Progenitor cell of endocrine pancreas (in vitro differentiated cells): Measurements from ENCODE around the gene RAB5B. TPM values are rescaled to one million over a fixed set of nuclear protein-coding genes. Genes with fewer than 3 reads are reported as not detected.
"Not testable (repeated sequence)": the region's sequence is repeated elsewhere in the genome, so short reads cannot be mapped to it uniquely, and the experiment has no call there.

Source experiments
- DNase-seq: peaks from one replicate; pipeline ENCODE4 v3.0.0; 2021; ENCODE audit warnings: low spot score; ENCODE audit not compliant: unreplicated experiment
- H3K27ac Mint-ChIP-seq: 2 replicates; pipeline ENCODE4 v1.8.0; 2021; ENCODE audit warnings: mild to moderate bottlenecking, moderate library complexity, mixed read lengths
- H3K27me3 Mint-ChIP-seq: 2 replicates; pipeline ENCODE4 v1.8.0; 2021; ENCODE audit warnings: mixed read lengths
- H3K36me3 Mint-ChIP-seq: 2 replicates; pipeline ENCODE4 v1.8.0; 2022; ENCODE audit warnings: mixed read lengths; ENCODE audit not compliant: insufficient read depth
- H3K4me1 Mint-ChIP-seq: 2 replicates; pipeline ENCODE4 v1.8.0; 2021; ENCODE audit warnings: low read depth, mixed read lengths
- H3K4me3 Mint-ChIP-seq: 2 replicates; pipeline ENCODE4 v1.8.0; 2021; ENCODE audit warnings: low read depth, mild to moderate bottlenecking, moderate library complexity, mixed read lengths
- H3K9me3 Mint-ChIP-seq: 2 replicates; pipeline ENCODE4 v1.8.0; 2021; ENCODE audit warnings: low read depth, mixed read lengths
- total RNA-seq: library from RNA; stranded (reverse); gene quantifications from 2 replicates; pipeline ENCODE4 v1.2.1, GENCODE V29; 2021
- TF ChIP-seq, protein P1 (sequence below): fragments of 200-600 bp; sonication (generic); IDR thresholded peaks from one replicate; pipeline ENCODE4 v1.5.0; 2021; ENCODE audit warnings: antibody characterized with exemption, mild to moderate bottlenecking; ENCODE audit not compliant: unreplicated experiment

Gene RAB5B
- total RNA-seq, 1 donor from 2014 or later, result 116 TPM

DNA sequence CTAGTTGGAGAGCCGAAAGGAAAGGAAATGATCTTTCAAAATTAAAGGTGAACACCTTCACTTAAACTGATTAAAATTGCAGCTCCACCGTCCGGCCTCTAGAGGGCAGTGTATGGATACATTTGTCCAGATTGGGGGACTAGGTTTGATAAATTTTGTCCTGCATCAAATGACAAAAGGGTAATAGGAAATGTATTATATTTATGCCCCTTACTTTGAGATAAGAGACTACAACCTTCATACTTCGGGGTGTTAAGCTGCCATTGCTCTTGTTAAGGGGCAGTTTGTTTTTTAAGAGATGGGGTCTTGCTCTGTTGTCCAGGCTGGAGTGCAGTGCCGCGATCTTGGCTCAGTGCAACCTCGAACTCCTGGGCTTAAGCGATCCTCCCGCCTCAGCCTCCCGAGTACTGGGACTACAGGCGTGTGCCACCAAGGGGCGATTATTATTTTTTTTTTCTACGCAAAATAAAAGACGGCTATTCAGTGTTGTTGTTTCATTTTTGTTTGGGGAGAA, 22.4 kb downstream of the RAB5B start:
- Mint-ChIP-seq H3K4me3 (peak overlapping the region; percentile 98), H3K36me3 (peaks cover 14% of the 10 kb centered on the region), H3K9me3 (no peaks in the 10 kb centered on the region), H3K4me1 (peaks cover 14% of the 10 kb centered on the region), H3K27me3 (no peaks in the 10 kb centered on the region), H3K27ac (peak overlapping the region; percentile 96)
- TF ChIP-seq, protein P1, sequence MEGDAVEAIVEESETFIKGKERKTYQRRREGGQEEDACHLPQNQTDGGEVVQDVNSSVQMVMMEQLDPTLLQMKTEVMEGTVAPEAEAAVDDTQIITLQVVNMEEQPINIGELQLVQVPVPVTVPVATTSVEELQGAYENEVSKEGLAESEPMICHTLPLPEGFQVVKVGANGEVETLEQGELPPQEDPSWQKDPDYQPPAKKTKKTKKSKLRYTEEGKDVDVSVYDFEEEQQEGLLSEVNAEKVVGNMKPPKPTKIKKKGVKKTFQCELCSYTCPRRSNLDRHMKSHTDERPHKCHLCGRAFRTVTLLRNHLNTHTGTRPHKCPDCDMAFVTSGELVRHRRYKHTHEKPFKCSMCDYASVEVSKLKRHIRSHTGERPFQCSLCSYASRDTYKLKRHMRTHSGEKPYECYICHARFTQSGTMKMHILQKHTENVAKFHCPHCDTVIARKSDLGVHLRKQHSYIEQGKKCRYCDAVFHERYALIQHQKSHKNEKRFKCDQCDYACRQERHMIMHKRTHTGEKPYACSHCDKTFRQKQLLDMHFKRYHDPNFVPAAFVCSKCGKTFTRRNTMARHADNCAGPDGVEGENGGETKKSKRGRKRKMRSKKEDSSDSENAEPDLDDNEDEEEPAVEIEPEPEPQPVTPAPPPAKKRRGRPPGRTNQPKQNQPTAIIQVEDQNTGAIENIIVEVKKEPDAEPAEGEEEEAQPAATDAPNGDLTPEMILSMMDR, result peak; percentile 83
- peak; percentile 29 for DNase-seq

DNA sequence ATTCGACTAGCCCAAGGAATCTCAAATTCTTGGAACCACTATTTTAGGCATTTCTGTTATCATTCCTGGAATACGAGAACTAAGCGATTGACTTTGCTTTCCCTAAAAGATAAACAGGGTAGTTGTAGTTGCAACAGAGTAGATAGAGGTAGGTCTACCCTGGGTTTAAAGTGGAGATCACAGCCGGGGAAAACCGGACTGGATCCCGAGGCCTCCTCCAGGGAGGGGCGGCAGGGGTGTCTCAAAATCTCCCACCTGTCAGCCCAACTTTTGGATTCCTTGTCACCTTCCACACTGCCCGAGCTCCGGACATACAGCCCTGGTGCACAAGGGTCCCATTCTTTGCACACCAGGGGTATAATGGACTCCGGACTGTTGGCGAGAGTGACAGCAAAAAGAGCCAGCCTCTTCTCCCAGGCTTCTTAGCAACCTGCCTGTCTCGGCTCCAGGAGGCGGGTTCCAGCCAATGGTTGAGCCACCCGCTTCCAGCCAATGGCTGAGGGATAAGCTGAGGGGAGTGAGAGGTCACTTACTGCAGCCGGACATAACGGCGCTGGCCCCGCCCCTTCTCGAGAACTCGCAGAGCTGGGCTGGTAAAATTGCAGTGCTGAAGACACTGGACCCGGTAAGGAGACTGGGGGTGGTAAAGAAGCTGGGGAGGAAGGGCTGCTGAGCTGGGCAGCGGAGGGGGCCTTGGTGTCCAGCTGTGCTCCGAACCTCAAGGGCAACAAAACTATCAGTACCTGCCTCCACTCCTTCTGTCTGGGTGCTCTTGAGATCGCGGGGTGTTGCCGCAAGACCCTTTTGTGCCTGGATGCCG, 23.0 kb downstream of the RAB5B start, which contains the start of gene SUOX:
SUOX (plus strand) TSS at position 562 of the 820 bp plus-strand sequence. CDS start 4,946 bp downstream, outside the sequence.
- TF ChIP-seq, protein P1, result no peak
- Mint-ChIP-seq H3K9me3 (no peaks in the 10 kb centered on the region), H3K27me3 (no peaks in the 10 kb centered on the region), H3K36me3 (peaks cover 12% of the 10 kb centered on the region), H3K4me1 (peaks cover 21% of the 10 kb centered on the region), H3K27ac (peak within 1 kb of the TSS; percentile 96), H3K4me3 (peak within 1 kb of the TSS; percentile 98)
- peak; percentile 87 for DNase-seq

GRCh38 chr12:55997535-55997859, 23.6 kb downstream of the RAB5B start:
- TF ChIP-seq, protein P1, result no peak
- H3K36me3 Mint-ChIP-seq, result peaks cover 12% of the 10 kb centered on the region
- H3K9me3 Mint-ChIP-seq, result no peaks in the 10 kb centered on the region
- H3K27me3 Mint-ChIP-seq, result no peaks in the 10 kb centered on the region
- H3K4me1 Mint-ChIP-seq, result peaks cover 24% of the 10 kb centered on the region
- peak overlapping the region; percentile 96 for H3K27ac Mint-ChIP-seq
- DNase-seq, result no peak
- H3K4me3 Mint-ChIP-seq, result peak overlapping the region; percentile 98

- Mint-ChIP-seq H3K4me1 (peaks cover 24% of the 10 kb centered on the region), H3K36me3 (peaks cover 11% of the 10 kb centered on the region)
- not testable (repeated sequence) for H3K9me3 Mint-ChIP-seq, H3K27ac Mint-ChIP-seq, DNase-seq, H3K4me3 Mint-ChIP-seq, H3K27me3 Mint-ChIP-seq
These were observed 25.6 kb downstream of the RAB5B start for GRCh38 chr12:55999522-55999921.

DNA sequence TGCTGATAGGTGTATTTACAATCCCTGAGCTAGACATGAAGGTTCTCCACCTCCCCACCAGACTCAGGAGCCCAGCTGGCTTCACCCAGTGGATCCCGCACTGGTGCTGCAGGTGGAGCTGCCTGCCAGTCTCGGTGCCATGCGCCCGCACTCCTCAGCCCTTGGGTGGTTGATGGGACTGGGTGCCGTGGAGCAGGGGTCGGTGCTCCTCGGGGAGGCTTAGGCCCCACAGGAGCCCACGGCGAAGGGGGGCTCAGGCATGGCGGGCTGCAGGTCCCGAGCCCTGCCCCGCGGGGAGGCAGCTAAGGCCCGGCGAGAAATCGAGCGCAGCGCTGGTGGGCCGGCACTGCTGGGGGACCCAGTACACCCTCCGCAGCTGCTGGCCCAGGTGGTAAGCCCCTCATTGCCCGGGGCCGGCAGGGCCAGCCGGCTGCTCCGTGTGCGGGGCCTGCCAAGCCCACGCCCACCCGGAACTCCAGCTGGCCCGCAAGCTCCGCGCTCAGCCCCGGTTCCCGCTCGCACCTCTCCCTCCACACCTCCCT, 26.2 kb downstream of the RAB5B start:
- DNase-seq, H3K9me3 Mint-ChIP-seq, H3K27ac Mint-ChIP-seq, H3K27me3 Mint-ChIP-seq, H3K4me3 Mint-ChIP-seq: not testable (repeated sequence)
- H3K4me1 Mint-ChIP-seq, result peaks cover 24% of the 10 kb centered on the region
- H3K36me3 Mint-ChIP-seq, result peaks cover 11% of the 10 kb centered on the region

DNA sequence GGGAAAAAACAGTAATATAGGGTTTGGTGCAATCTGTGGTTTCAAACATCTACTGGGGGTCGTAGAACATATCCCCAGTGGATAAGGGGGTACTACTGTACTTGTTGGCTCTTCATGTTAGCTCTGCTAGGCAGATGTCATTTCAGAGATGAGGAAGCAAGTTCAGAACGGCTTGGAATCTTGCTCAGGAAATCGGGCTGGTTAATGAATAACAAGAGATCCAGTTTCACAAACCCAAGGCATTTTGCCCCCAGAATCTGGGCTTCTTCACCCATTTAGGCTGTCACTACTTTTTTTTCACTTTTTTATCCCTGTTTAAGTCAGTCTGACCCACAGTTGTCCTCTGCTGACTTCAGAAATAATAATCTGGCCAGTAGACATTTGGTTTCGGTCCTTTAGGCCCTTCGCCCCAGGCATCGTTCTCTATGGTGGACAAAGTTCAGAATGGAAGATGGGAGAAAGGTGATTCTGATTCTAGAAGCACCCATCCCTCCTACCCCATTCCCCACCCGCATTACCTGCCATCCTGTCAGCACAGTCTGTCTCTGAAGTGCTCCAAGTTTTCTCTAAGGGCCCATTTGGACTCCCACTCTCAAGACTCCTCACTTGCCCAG, 27.7 kb downstream of the RAB5B start:
- H3K36me3 Mint-ChIP-seq, result peaks cover 11% of the 10 kb centered on the region
- TF ChIP-seq, protein P1, result no peak
- H3K27me3 Mint-ChIP-seq, result no peaks in the 10 kb centered on the region
- H3K4me3 Mint-ChIP-seq, result peak overlapping the region; percentile 16
- H3K9me3 Mint-ChIP-seq, result no peaks in the 10 kb centered on the region
- DNase-seq, result no peak
- H3K4me1 Mint-ChIP-seq, result peaks cover 27% of the 10 kb centered on the region
- H3K27ac Mint-ChIP-seq, result peak overlapping the region; percentile 86

DNA sequence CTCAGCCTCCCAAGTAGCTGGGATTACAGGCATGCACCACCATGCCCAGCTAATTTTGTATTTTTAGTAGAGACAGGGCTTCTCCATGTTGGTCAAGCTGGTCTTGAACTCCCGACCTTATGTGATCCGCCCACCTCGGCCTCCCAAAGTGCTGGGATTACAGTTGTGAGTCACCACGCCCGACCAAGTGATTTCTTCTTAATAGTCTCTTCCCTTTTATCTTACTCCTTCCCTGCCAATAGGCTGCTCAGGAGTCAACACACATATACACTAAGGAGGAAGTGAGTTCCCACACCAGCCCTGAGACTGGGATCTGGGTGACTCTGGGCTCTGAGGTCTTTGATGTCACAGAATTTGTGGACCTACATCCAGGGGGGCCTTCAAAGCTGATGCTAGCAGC, 29.5 kb downstream of the RAB5B start:
- Mint-ChIP-seq H3K4me1 (peaks cover 27% of the 10 kb centered on the region), H3K36me3 (peaks cover 11% of the 10 kb centered on the region)
- not testable (repeated sequence) for H3K4me3 Mint-ChIP-seq, H3K27me3 Mint-ChIP-seq, H3K27ac Mint-ChIP-seq, H3K9me3 Mint-ChIP-seq, DNase-seq
